ENCODE measurements around the gene SELENON. TPM values are rescaled to one million over a fixed set of nuclear protein-coding genes. Genes with fewer than 3 reads are reported as not detected.

SELENON gene
- total and polyA plus RNA-seq, 8 donors, result 1.7 to 81.1 (median 20.0) TPM

- TF ChIP-seq POLR2A (IDR thresholded peaks at IDR 0.05), result no peak
- TF ChIP-seq, protein P1, sequence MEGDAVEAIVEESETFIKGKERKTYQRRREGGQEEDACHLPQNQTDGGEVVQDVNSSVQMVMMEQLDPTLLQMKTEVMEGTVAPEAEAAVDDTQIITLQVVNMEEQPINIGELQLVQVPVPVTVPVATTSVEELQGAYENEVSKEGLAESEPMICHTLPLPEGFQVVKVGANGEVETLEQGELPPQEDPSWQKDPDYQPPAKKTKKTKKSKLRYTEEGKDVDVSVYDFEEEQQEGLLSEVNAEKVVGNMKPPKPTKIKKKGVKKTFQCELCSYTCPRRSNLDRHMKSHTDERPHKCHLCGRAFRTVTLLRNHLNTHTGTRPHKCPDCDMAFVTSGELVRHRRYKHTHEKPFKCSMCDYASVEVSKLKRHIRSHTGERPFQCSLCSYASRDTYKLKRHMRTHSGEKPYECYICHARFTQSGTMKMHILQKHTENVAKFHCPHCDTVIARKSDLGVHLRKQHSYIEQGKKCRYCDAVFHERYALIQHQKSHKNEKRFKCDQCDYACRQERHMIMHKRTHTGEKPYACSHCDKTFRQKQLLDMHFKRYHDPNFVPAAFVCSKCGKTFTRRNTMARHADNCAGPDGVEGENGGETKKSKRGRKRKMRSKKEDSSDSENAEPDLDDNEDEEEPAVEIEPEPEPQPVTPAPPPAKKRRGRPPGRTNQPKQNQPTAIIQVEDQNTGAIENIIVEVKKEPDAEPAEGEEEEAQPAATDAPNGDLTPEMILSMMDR (IDR thresholded peaks at IDR 0.05), result peak in 4 of 7 experiments; percentile 13 to 60 (median 28)
- H3K36me3 ChIP-seq, result peaks cover 0 to 31% (median 13%) of the 10 kb centered on the region in 4 donors
- DNase-seq, result peak in 1 of 2 donors; percentile 56
Measured at GRCh38 chr1:25758466-25759070, 41.4 kb upstream of the SELENON start.

DNA sequence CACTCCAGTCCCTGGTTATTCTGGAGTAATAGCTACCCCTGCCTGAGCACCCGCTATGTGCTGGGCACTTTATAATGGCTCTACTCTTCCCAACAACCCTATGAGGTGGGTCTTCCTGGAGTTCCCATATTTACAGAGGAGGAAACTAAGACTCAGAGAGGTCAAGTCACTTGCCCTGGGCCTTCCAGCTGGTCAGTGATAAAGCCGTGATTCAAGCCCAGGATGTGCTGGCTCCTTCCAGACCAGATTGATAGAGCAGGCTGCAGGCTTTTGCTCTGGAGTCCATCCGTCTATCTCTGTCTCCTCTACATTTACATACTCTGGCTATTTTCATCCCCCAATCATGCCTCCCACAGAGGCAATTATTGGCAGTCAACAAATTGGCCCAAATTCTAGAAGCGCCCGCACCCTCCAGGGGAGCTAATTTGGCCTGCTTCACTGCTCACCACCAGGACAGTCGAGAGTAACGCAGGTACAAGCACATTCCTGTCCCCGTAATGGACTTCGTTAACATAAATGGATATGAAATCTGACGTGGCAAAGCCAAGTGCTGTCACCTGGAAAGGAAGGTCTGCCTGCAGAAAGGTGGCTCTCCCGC lies 39.8 kb upstream of the SELENON start:
- Histone ChIP-seq H3K27ac (no peak overlapping the region), H3K36me3 (peaks cover 4 to 34% (median 14%) of the 10 kb centered on the region in 4 donors), H3K27me3 (no peaks in the 10 kb centered on the region), H3K4me3 (no peak overlapping the region), H3K4me1 (peaks cover 0 to 8% (median under 1%) of the 10 kb centered on the region in 4 donors), H3K9me3 (no peaks in the 10 kb centered on the region)
- intact Hi-C loops (cut with DNase I; ENCODE audit: low total_unique reads), result no loop called here
- 89 to 94% (median 91%) methylated on average over 11 of the region's 11 CpGs for WGBS, 5 donors
- TF ChIP-seq POLR2AphosphoS5 (IDR thresholded peaks at IDR 0.05), result no peak
- TF ChIP-seq EP300 (IDR thresholded peaks at IDR 0.05), result no peak
- TF ChIP-seq, protein P1 (IDR thresholded peaks at IDR 0.05), result no peak
- no peak for TF ChIP-seq POLR2A (IDR thresholded peaks at IDR 0.05)
- no peak for DNase-seq

More at GRCh38 chr1:25758466-25759070, 41.4 kb upstream of the SELENON start:
- 62 to 81% (median 73%) methylated on average over 10 to 15 of the region's 15 CpGs for WGBS, 5 donors
- Histone ChIP-seq H3K9me3 (no peaks in the 10 kb centered on the region), H3K27me3 (no peaks in the 10 kb centered on the region), H3K4me1 (peaks cover 0 to 15% (median 9%) of the 10 kb centered on the region in 4 donors), H3K4me3 (no peak overlapping the region), H3K27ac (no peak overlapping the region)
- intact Hi-C loops (cut with DNase I; ENCODE audit: low total_unique reads), result no loop called here

GRCh38 chr1:25760871-25761270 lies 39.1 kb upstream of the SELENON start:
- Histone ChIP-seq H3K4me1 (peaks cover 2 to 9% (median 6%) of the 10 kb centered on the region in 4 donors), H3K27me3 (no peaks in the 10 kb centered on the region), H3K27ac (no peak overlapping the region), H3K4me3 (no peak overlapping the region), H3K9me3 (no peaks in the 10 kb centered on the region), H3K36me3 (peaks cover 4 to 32% (median 14%) of the 10 kb centered on the region in 4 donors)
- DNase-seq, result no peak
- TF ChIP-seq, protein P1 (IDR thresholded peaks at IDR 0.05), result no peak
- no peak for TF ChIP-seq POLR2AphosphoS5 (IDR thresholded peaks at IDR 0.05)
- TF ChIP-seq POLR2A (IDR thresholded peaks at IDR 0.05), result no peak
- TF ChIP-seq EP300 (IDR thresholded peaks at IDR 0.05), result no peak
- intact Hi-C loops (cut with DNase I; ENCODE audit: low total_unique reads), result no loop called here
- 73 to 89% (median 79%) methylated on average over 5 of the region's 5 CpGs for WGBS, 5 donors

DNA sequence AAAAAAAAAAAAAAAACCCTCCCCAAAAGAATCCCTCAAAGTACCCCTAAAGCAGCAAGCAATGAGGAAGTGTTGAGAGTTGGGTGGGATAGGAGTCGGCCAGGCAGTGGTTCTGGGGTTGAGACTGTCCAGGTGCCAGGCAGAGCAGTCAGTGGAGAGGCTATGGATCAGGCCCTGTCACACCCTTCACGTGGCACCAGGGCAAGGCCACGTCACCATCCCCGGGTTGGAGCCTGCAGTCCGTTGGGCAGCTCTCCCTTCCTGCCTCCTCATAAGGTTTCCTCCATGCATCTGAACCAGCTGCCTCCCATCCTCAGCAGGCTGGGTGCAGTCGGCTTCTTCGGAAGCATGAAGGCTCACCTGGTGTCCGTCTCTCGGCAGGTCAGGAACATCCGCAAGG lies 36.5 kb upstream of the SELENON start:
- DNase-seq, result no peak
- intact Hi-C loops (cut with DNase I; ENCODE audit: low total_unique reads), result no loop called here
- Histone ChIP-seq H3K4me3 (no peak overlapping the region), H3K27ac (no peak overlapping the region), H3K4me1 (peaks cover 8 to 22% (median 13%) of the 10 kb centered on the region in 4 donors), H3K36me3 (peaks cover 4 to 29% (median 16%) of the 10 kb centered on the region in 4 donors), H3K27me3 (no peaks in the 10 kb centered on the region), H3K9me3 (no peaks in the 10 kb centered on the region)
- TF ChIP-seq POLR2A (IDR thresholded peaks at IDR 0.05) (no peak), POLR2AphosphoS5 (IDR thresholded peaks at IDR 0.05) (no peak), EP300 (IDR thresholded peaks at IDR 0.05) (no peak)
- TF ChIP-seq, protein P1 (IDR thresholded peaks at IDR 0.05), result no peak
- WGBS, 5 donors, result 81 to 91% (median 87%) methylated on average over 10 of the region's 10 CpGs
